CD4-positive, alpha-beta T cell treated with Interferon alpha-2 for 1 hour (primary cell): ENCODE data around the gene CSKMT.
"Not testable (repeated sequence)": the region's sequence is repeated elsewhere in the genome, so short reads cannot be mapped to it uniquely, and the experiment has no call there.

Experiments
- DNase-seq, 2 donors: peaks; one replicate each; pipeline ENCODE4 v3.0.0-alpha.2; 2020 to 2022

CSKMT gene

GRCh38 chr11:62689421-62690183 lies 24.5 kb downstream of the CSKMT start, which contains the start of gene LRRN4CL:
Gene LRRN4CL, minus strand, starts transcription at chr11:62689530. Its CDS starts 1,022 bp downstream, at chr11:62688508.
- no peak for DNase-seq

DNA sequence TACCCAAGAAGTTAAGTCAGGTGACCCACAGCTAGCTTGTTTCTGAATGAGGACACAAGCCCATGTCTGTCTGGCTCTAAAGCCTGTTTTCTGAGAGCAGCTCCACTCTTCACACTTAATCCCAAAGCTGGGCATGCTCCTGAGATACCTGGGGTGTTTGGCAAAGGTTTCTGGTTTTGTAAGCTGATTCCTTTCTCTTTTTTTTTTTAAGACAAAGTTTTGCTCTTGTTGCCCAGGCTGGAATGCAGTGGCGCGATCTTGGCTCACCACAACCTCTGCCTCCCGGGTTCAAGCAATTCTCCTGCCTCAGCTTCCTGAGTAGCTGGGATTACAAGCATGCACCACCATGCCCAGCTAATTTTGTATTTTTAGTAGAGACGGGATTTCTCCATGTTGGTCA lies 28.5 kb downstream of the CSKMT start:
- not testable (repeated sequence) for DNase-seq

- peak; percentile 80 to 84 for DNase-seq
These were observed 29.5 kb downstream of the CSKMT start for GRCh38 chr11:62694455-62695167.

DNA sequence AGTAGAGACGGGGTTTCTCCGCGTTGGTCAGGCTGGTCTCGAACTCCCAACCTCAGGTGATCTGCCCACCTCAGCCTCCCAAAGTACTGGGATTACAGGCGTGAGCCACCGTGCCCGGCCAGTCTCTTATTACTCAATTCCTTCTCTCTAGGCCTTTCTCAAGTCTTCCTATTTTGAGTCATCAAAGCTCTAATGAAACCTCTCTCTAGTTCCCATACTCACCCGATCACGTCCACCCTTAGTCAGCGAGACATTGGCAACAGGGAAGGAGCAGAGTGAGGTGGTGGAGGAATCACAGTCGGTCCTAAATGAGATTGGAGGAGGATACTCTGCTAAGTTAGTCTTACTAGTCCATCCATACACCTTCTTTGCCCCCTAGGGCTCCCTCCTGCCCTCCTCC lies 37.1 kb downstream of the CSKMT start:
- DNase-seq, result peak in 1 of 2 donors; percentile 7

- DNase-seq, result not testable (repeated sequence)
These were observed 38.8 kb downstream of the CSKMT start for GRCh38 chr11:62703921-62704320.

GRCh38 chr11:62705413-62705812 lies 40.3 kb downstream of the CSKMT start:
- no peak for DNase-seq

DNA sequence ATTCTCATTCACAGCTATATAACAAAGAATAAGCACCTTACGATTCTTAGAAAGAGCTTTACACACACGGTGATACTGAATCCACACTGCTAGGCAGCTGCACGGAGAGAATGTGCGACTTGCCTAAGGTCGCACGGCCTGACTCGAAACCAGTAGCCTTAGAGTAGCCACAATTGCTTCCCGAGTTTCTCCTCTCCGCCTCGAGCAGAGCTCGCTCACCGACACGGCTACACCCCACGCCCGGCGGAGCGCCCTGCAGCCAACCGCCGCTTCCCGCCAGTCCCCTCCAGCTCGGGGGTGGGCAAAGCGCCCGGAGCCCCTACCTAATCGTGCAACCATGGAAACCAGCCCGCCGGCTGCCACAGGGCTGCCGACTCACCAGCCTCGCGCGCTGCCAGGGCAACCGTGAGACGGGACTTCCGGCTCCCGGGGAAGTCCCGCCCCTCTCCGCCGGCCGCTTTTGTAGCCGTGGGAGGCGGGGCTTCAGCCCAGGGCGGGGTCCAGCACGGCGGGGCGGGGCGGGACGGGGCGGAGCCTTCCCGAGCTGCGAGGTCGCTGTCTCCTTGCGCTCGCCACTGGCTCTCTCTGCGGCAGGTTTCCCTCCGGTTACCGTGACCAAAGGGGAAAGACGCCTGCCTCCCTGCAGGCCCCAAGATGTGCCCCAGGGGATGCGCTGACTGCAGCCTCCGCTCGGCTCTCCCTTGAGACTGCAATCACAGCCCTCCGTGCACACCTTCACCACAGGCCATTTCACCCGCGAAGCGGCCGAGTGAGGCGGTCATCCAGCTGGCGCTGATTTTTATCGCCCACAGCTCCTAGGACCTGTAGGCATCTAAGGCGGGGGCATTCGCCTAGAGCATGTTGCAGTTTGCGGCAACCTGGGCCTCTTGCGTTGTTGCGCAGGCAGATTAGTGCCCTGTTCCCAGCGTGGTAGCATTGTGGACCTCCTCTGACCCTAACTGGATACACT lies 41.1 kb downstream of the CSKMT start:
- DNase-seq, result peak; percentile 93 to 95

DNA sequence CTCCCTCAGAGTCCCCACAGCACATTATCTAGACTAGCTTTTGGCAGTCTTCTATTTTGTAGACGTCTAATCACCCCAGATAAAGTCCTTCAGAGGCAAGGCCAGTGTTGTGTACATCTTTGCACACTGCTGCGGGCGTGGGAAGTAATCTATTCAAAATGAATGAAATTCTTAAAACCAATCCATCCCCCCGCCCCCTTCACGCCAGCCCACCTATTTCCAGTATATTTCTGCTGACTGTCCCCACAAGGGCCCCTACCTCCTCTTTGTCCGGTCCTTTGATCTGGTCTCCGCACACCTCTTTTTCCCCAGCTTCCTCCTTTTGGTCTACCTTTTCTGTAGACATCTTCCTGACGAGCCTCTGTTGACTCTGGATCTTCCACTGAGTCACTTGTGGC lies 41.7 kb downstream of the CSKMT start:
- DNase-seq, result no peak

DNA sequence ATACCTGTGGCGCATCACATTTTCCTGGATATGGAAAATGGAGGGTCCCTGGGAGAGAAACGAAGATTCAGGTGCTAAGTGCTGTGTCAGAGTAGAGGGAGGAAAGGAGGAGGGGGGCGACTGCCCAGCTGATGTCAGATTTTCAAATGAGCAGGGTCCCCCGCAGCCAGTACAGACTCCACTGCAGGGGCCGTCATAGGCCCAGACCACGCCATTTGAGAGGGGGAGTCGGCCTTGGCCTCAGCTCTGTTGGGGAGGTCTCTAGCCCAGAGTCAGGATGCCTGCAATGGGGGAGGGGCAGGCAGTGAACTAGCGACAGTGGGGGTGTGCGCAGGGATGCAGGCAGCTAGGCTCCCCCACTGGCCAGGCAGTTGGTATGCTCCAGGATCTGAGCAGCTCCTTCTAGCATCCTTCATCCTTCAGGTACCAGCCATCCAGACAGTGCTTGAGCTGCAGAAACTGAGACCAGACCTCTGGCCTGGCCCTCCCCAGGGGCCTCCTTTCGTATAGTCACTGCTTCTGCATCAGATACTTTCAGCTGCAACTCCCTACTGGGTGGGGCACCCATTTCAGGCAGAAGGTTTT lies 42.3 kb downstream of the CSKMT start, which contains the start of the genes BSCL2 and GNG3:
BSCL2 (minus strand) TSS at position 148 of the 585 bp plus-strand sequence. CDS start 229 bp downstream, outside the sequence.
GNG3 (plus strand) TSS at position 400 of the 585 bp plus-strand sequence. CDS start 620 bp downstream, outside the sequence.
- DNase-seq, result no peak

DNA sequence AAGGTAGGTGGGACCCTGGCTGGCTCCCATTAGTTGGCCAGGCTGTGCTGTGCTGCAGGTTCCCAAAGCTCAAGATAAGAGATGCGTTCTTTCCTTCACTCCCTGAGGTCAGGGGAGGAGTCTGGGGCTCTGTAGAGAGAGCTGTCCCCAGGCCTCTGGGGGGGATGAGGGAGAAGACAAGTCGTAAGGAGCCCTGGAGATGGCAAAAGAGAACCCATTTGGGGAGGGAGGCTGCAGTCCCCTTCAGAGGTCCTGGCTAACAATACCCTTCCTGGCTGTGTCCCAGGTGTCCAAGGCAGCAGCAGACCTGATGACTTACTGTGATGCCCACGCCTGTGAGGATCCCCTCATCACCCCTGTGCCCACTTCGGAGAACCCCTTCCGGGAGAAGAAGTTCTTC lies 43.3 kb downstream of the CSKMT start:
- DNase-seq, result no peak

DNA sequence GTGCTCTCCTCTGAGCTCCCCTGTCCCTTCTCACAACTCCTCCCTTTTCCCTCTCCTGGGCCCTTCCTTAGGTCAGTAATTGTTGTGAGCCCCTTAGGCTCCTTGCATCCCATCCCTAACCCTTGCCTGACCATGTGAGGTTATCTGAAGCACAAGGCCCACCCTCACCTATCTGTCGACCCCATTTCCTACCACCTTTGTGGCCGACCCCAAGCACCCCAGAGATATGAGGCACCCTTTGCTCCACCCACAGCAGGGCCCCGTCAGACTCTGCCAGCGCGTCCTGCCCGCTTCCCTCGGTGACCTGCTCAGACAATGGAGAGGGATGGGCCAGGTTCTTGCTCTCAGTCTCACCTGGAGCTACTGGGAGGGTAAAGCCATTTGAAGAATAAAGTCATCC lies 43.7 kb downstream of the CSKMT start:
- DNase-seq, result peak; percentile 38 to 59

GRCh38 chr11:62709247-62710000 lies 44.3 kb downstream of the CSKMT start:
- DNase-seq, result peak; percentile 98 to 99

DNA sequence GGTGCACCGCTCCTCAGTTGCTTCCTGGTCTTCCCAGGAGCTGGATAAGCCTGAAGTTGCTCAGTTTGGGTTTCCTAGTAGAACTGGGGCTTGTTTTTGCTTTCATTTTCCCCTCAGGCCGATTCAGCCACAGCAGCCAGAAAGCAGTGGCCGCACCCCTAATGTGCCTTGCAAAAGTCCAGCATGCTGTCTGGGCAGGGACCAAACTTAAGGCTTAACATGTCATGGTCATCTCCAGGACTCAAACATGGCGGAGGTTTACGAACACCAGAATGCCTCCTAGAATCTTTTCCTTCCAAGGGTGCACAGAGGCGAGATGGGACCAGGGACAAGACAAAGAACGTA lies 44.9 kb downstream of the CSKMT start:
- DNase-seq, result no peak

DNA sequence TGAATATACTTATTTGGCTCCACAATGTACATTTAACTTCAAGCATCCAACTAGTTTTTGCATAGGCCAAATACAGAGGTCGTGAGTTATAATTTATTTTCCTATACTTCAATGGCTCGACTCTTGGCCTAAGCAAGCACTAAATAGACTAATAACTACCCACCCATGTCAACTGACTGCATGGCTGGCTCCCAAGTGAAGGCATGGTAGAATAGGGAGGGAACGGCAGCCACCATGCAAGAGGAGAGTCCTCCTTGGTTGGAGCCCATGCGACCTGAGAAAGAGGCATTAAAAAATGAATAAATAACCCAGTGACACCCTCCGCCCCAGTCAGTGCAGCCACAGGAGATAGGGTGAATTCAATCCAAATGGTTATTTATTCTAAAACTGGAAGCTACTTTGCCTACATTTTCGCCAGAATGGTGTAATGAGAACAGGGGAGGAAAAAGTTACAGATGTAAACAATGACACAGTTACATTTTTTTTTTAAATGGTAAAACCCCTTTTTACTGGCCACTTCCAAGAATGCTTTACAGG lies 47.2 kb downstream of the CSKMT start:
- DNase-seq, result no peak

- no peak for DNase-seq
These were observed 47.7 kb downstream of the CSKMT start for GRCh38 chr11:62712861-62713260.

- no peak for DNase-seq
These were observed 48.2 kb downstream of the CSKMT start for GRCh38 chr11:62713343-62713742.

- DNase-seq, result no peak
These were observed 50.3 kb downstream of the CSKMT start for GRCh38 chr11:62715150-62716130.

DNA sequence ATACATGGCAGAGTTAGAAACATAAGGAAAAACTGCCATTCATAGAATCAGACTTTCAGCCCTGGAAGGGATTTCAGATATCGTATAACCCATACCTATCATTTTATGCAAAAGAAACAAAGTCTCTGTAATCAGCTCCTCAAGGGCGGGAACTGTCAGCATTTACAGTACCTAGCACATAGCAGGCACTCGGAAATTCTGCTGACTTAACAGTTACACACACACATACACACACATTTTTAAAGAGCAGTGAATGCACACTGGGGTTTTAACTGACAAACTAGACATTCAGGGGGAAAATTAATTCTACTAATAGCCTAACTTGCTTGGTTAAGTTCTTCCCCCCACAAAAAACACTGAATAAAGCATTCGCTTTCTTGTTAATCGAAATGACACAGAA lies 51.1 kb downstream of the CSKMT start:
- DNase-seq, result no peak

DNA sequence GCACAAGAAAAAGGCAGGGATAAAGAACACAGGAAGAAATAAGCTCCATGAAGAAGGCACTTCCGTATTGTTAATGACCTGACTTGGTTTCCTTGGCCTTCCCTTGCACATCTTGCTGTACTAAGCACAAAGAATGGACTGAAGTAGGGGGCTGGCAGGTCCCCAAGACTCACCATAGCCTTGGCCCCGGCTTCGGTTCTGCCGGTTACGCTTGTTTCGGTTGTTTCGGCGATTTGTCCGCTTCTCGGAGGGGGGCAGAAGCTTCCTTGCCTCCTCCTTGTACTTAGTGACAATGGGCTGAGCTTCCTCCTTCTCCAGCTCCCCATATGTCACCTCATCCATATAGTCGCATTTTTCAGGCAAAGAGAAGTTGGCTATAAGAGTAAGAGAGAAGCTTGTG lies 51.7 kb downstream of the CSKMT start:
- no peak for DNase-seq
